ENCODE data around the gene GLB1L2. TPM values are rescaled to one million over a fixed set of nuclear protein-coding genes. Genes with fewer than 3 reads are reported as not detected.

GLB1L2 gene
- polyA plus RNA-seq, 1 experiment = 0.18 TPM

- Histone ChIP-seq H3K4me3 (ENCODE audit: low read depth, low read length) (no peak overlapping the region), H3K27me3 (ENCODE audit: control insufficient read depth, insufficient read depth, low read length) (no peaks in the 10 kb centered on the region), H3K36me3 (ENCODE audit: control insufficient read depth, insufficient read depth, low read length) (no peaks in the 10 kb centered on the region)
- CTCF ChIA-PET = no interaction called here
- TF ChIP-seq CTCF (IDR thresholded peaks at IDR 0.05; ENCODE audit: insufficient read depth, low read depth, low read length) = no peak
- DNase-seq (ENCODE audit: low read depth) = no peak
- POLR2A ChIA-PET = no interaction called here
Measured at GRCh38 chr11:134384406-134384805, 52.6 kb downstream of the GLB1L2 start.

GRCh38 chr11:134385171-134385570, 53.4 kb downstream of the GLB1L2 start:
- DNase-seq (ENCODE audit: low read depth) = no peak
- H3K27me3 ChIP-seq (ENCODE audit: control insufficient read depth, insufficient read depth, low read length) = no peaks in the 10 kb centered on the region
- no peak for TF ChIP-seq CTCF (IDR thresholded peaks at IDR 0.05; ENCODE audit: insufficient read depth, low read depth, low read length)
- ChIA-PET CTCF (no interaction called here), POLR2A (no interaction called here)
- H3K36me3 ChIP-seq (ENCODE audit: control insufficient read depth, insufficient read depth, low read length) = no peaks in the 10 kb centered on the region
- no peak overlapping the region for H3K4me3 ChIP-seq (ENCODE audit: low read depth, low read length)

- no peak for DNase-seq (ENCODE audit: low read depth)
- Histone ChIP-seq H3K27me3 (ENCODE audit: control insufficient read depth, insufficient read depth, low read length) (no peaks in the 10 kb centered on the region), H3K36me3 (ENCODE audit: control insufficient read depth, insufficient read depth, low read length) (no peaks in the 10 kb centered on the region), H3K4me3 (ENCODE audit: low read depth, low read length) (no peak overlapping the region)
- POLR2A ChIA-PET = no interaction called here
- TF ChIP-seq CTCF (IDR thresholded peaks at IDR 0.05; ENCODE audit: insufficient read depth, low read depth, low read length) = no peak
- CTCF ChIA-PET = no interaction called here
Measured at GRCh38 chr11:134385774-134386565, 54.2 kb downstream of the GLB1L2 start.

GRCh38 chr11:134386945-134387344, 55.2 kb downstream of the GLB1L2 start:
- CTCF ChIA-PET = no interaction called here
- POLR2A ChIA-PET = no interaction called here
- Histone ChIP-seq H3K4me3 (ENCODE audit: low read depth, low read length) (no peak overlapping the region), H3K27me3 (ENCODE audit: control insufficient read depth, insufficient read depth, low read length) (no peaks in the 10 kb centered on the region), H3K36me3 (ENCODE audit: control insufficient read depth, insufficient read depth, low read length) (no peaks in the 10 kb centered on the region)
- DNase-seq (ENCODE audit: low read depth) = no peak
- TF ChIP-seq CTCF (IDR thresholded peaks at IDR 0.05; ENCODE audit: insufficient read depth, low read depth, low read length) = no peak

- no peaks in the 10 kb centered on the region for H3K36me3 ChIP-seq (ENCODE audit: control insufficient read depth, insufficient read depth, low read length)
- no peak overlapping the region for H3K4me3 ChIP-seq (ENCODE audit: low read depth, low read length)
- H3K27me3 ChIP-seq (ENCODE audit: control insufficient read depth, insufficient read depth, low read length) = no peaks in the 10 kb centered on the region
- ChIA-PET CTCF (no interaction called here), POLR2A (no interaction called here)
- no peak for DNase-seq (ENCODE audit: low read depth)
- no peak for TF ChIP-seq CTCF (IDR thresholded peaks at IDR 0.05; ENCODE audit: insufficient read depth, low read depth, low read length)
Measured at GRCh38 chr11:134387501-134387900, 55.7 kb downstream of the GLB1L2 start.
